ENCODE results near the gene CPSF4. TPM values are rescaled to one million over a fixed set of nuclear protein-coding genes. Genes with fewer than 3 reads are reported as not detected.

CPSF4 gene
- total RNA-seq, 4 donors from 2014 or later = 34.3 to 77.9 (median 50.1) TPM

GRCh38 chr7:99408379-99409191 is 30.2 kb upstream of the CPSF4 start, which contains the start of the genes BUD31 and PDAP1:
BUD31 (plus strand) TSS chr7:99408969; CDS start chr7:99411093, 2,124 bp downstream.
PDAP1 (minus strand) TSS chr7:99408597; CDS start chr7:99408548, 49 bp downstream.
- no peaks in the 10 kb centered on the region for H3K9me3 ChIP-seq
- peaks cover 0 to 63% (median 39%) of the 10 kb centered on the region in 4 donors for H3K4me1 ChIP-seq
- TF ChIP-seq POLR2A (IDR thresholded peaks at IDR 0.05) (peak; percentile 50 to 81), EP300 (IDR thresholded peaks at IDR 0.05) (peak; percentile 90 to 97), CTCF (IDR thresholded peaks at IDR 0.05) (peak in 3 of 5 experiments; percentile 24 to 84 (median 77))
- H3K27ac ChIP-seq = peak within 1 kb of the TSS; percentile 95 to 98 (median 96)
- no peaks in the 10 kb centered on the region for H3K27me3 ChIP-seq
- peaks cover 0 to 49% (median 10%) of the 10 kb centered on the region in 3 donors for H3K36me3 ChIP-seq
- peak within 1 kb of the TSS; percentile 74 to 100 (median 95) for H3K4me3 ChIP-seq
- DNase-seq (ENCODE audit: low spot score in 2 of 2) = peak; percentile 84 to 94
- WGBS, 2 donors = 0% methylated on average over 29 to 36 of the region's 72 CpGs

GRCh38 chr7:99409192-99409572 is 29.6 kb upstream of the CPSF4 start:
- Histone ChIP-seq H3K4me1 (peaks cover 0 to 57% (median 37%) of the 10 kb centered on the region in 4 donors), H3K27ac (peak overlapping the region; percentile 95 to 98 (median 96)), H3K36me3 (peaks cover 0 to 49% (median 10%) of the 10 kb centered on the region in 3 donors), H3K4me3 (peak overlapping the region; percentile 74 to 100 (median 95)), H3K27me3 (no peaks in the 10 kb centered on the region), H3K9me3 (no peaks in the 10 kb centered on the region)
- DNase-seq (ENCODE audit: low spot score in 2 of 2) = no peak
- no peak for TF ChIP-seq EP300 (IDR thresholded peaks at IDR 0.05)
- no peak for TF ChIP-seq POLR2A (IDR thresholded peaks at IDR 0.05)
- no peak for TF ChIP-seq CTCF (IDR thresholded peaks at IDR 0.05)
- WGBS, 2 donors = 0 to 1% methylated on average over 18 of the region's 18 CpGs

GRCh38 chr7:99409806-99410205 is 28.9 kb upstream of the CPSF4 start:
- H3K4me3 ChIP-seq = peak overlapping the region; percentile 74 to 100 (median 95)
- H3K4me1 ChIP-seq = peaks cover 0 to 51% (median 31%) of the 10 kb centered on the region in 4 donors
- no peak for DNase-seq (ENCODE audit: low spot score in 2 of 2)
- TF ChIP-seq EP300 (IDR thresholded peaks at IDR 0.05) (no peak), CTCF (IDR thresholded peaks at IDR 0.05) (no peak), POLR2A (IDR thresholded peaks at IDR 0.05) (no peak)
- no peaks in the 10 kb centered on the region for H3K9me3 ChIP-seq
- H3K36me3 ChIP-seq = peaks cover 0 to 49% (median 10%) of the 10 kb centered on the region in 3 donors
- 45 to 47% methylated on average over 3 of the region's 3 CpGs for WGBS, 2 donors
- no peaks in the 10 kb centered on the region for H3K27me3 ChIP-seq
- peak overlapping the region in 3 of 4 donors; percentile 95 to 96 (median 95) for H3K27ac ChIP-seq

GRCh38 chr7:99410635-99411034 is 28.1 kb upstream of the CPSF4 start:
- no peak for DNase-seq (ENCODE audit: low spot score in 2 of 2)
- WGBS, 2 donors = 84 to 93% methylated on average over 2 of the region's 2 CpGs
- H3K4me3 ChIP-seq = no peak overlapping the region
- TF ChIP-seq EP300 (IDR thresholded peaks at IDR 0.05) (no peak), CTCF (IDR thresholded peaks at IDR 0.05) (no peak), POLR2A (IDR thresholded peaks at IDR 0.05) (no peak)
- peaks cover 0 to 51% (median 27%) of the 10 kb centered on the region in 4 donors for H3K4me1 ChIP-seq
- H3K27me3 ChIP-seq = no peaks in the 10 kb centered on the region
- H3K36me3 ChIP-seq = peaks cover 0 to 55% (median 10%) of the 10 kb centered on the region in 3 donors
- peak overlapping the region in 1 of 4 donors; percentile 95 for H3K27ac ChIP-seq
- no peaks in the 10 kb centered on the region for H3K9me3 ChIP-seq

Measured in tibial nerve (tissue), 4 donors.